Fibroblast of lung (primary cell): ENCODE measurements around the gene MTOR.

Source experiments
- EZH2 ChIP-seq: IDR thresholded peaks from 2 replicates; pipeline ENCODE4 v1.5.1; 2012; ENCODE audit warnings: low read length, control low read depth, mild to moderate bottlenecking; ENCODE audit errors: missing control alignments
- TF ChIP-seq, protein P1 (sequence below), 2 donors: IDR thresholded peaks in 1 of 2; conservative IDR thresholded peaks in 1 of 2; 1 replicate in 1 of 2; 2 replicates in 1 of 2; pipeline ENCODE4 v1.5.1; 2011 to 2012; ENCODE audit warnings: low read length in 2 of 2, control low read depth in 1 of 2, inconsistent platforms in 1 of 2, low read depth in 1 of 2, mild to moderate bottlenecking in 1 of 2

DNA sequence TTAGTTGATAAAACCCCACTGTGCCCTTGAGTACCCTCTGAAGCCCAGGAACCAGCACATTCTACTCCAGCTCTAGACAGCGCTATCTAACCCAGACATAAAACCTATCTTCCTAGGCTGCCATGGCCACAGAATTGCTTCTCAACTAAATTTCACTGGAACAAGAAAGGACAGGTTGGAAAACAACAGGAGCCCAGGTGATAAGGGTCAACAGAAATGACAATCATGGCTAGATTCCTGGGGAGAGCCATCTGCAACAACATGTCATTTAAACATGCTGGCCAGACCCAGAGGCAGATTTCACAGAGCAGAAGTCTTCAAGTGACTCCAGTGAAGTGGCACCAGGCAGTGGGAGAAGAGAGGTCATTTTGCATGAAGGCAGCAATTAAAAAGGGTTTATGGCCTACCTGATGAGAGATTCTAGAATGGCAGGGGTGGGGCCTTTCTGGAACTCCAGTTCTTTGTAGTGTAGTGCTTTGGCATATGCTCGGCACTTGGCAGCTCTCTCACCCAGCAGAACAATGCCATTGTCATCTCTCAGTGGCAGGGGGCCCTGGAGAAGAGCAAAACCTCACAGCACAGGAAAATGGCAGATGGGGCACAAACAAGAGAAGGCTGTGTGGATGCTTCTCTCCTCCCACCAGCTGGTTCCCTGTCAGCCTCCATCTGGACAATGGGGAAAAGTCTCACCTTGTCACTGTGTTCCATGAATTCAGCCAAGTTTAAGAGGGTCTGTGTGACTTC, 63.3 kb downstream of the MTOR start:
- no peak for TF ChIP-seq EZH2
- TF ChIP-seq, protein P1, sequence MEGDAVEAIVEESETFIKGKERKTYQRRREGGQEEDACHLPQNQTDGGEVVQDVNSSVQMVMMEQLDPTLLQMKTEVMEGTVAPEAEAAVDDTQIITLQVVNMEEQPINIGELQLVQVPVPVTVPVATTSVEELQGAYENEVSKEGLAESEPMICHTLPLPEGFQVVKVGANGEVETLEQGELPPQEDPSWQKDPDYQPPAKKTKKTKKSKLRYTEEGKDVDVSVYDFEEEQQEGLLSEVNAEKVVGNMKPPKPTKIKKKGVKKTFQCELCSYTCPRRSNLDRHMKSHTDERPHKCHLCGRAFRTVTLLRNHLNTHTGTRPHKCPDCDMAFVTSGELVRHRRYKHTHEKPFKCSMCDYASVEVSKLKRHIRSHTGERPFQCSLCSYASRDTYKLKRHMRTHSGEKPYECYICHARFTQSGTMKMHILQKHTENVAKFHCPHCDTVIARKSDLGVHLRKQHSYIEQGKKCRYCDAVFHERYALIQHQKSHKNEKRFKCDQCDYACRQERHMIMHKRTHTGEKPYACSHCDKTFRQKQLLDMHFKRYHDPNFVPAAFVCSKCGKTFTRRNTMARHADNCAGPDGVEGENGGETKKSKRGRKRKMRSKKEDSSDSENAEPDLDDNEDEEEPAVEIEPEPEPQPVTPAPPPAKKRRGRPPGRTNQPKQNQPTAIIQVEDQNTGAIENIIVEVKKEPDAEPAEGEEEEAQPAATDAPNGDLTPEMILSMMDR (conservative IDR thresholded peaks at IDR 0.05 in 1 of 2, IDR thresholded peaks at IDR 0.05 in 1 of 2; ENCODE audit: low read depth in 1 of 2, low read length in 2 of 2) = no peak
